Neural progenitor cell (in vitro differentiated cells): ENCODE results near the gene RASGRF1. TPM values are rescaled to one million over a fixed set of nuclear protein-coding genes. Genes with fewer than 3 reads are reported as not detected.

Experiments
- DNase-seq: peaks from one replicate; pipeline ENCODE4 v3.0.0-alpha.2; 2016; ENCODE audit warnings: low spot score
- H2AFZ ChIP-seq: fragments of 200-600 bp; sonication (generic); replicated peaks from 2 replicates; pipeline ENCODE4 v1.6.1; 2016; ENCODE audit warnings: antibody characterized with exemption
- H3F3A ChIP-seq: fragments of 200-600 bp; sonication (generic); 2 replicates; pipeline ENCODE4 v1.6.1; 2016; ENCODE audit warnings: antibody characterized with exemption, low read depth
- H3K27ac ChIP-seq: fragments of 200-600 bp; sonication (generic); 2 replicates; pipeline ENCODE4 v1.5.1; 2016; ENCODE audit warnings: mild to moderate bottlenecking
- H3K27me3 ChIP-seq: fragments of 200-600 bp; sonication (generic); 2 replicates; pipeline ENCODE4 v1.6.1; 2016; ENCODE audit warnings: mild to moderate bottlenecking, moderate library complexity
- H3K36me3 ChIP-seq: fragments of 200-600 bp; sonication (generic); 2 replicates; pipeline ENCODE4 v1.5.1; 2016
- H3K4me1 ChIP-seq: fragments of 200-600 bp; sonication (generic); 2 replicates; pipeline ENCODE4 v1.6.1; 2016; ENCODE audit warnings: mixed run types
- H3K4me2 ChIP-seq: fragments of 200-600 bp; sonication (generic); 2 replicates; pipeline ENCODE4 v1.6.1; 2016
- H3K4me3 ChIP-seq: fragments of 200-600 bp; sonication (generic); 2 replicates; pipeline ENCODE4 v1.5.1; 2016
- H3K79me2 ChIP-seq: fragments of 200-600 bp; sonication (generic); 2 replicates; pipeline ENCODE4 v1.6.1; 2016; ENCODE audit warnings: low read depth
- H3K9ac ChIP-seq: fragments of 200-600 bp; sonication (generic); 2 replicates; pipeline ENCODE4 v1.6.1; 2016
- H3K9me3 ChIP-seq: fragments of 200-600 bp; sonication (generic); 2 replicates; pipeline ENCODE4 v1.5.1; 2016; ENCODE audit warnings: low read depth
- H4K20me1 ChIP-seq: fragments of 200-600 bp; sonication (generic); 2 replicates; pipeline ENCODE4 v1.6.1; 2016; ENCODE audit warnings: low read depth
- H3K27ac Mint-ChIP-seq: 3 replicates; pipeline ENCODE4 v1.8.0; 2021; ENCODE audit warnings: mixed read lengths
- H3K27me3 Mint-ChIP-seq: 2 replicates; pipeline ENCODE4 v1.8.0; 2022; ENCODE audit warnings: low read depth, mild to moderate bottlenecking, inconsistent platforms, moderate library complexity, mixed read lengths; ENCODE audit not compliant: insufficient read depth
- H3K36me3 Mint-ChIP-seq: 3 replicates; pipeline ENCODE4 v1.8.0; 2021; ENCODE audit warnings: mixed read lengths
- H3K4me1 Mint-ChIP-seq: 3 replicates; pipeline ENCODE4 v1.8.0; 2021; ENCODE audit warnings: mixed read lengths
- H3K4me3 Mint-ChIP-seq: 3 replicates; pipeline ENCODE4 v1.8.0; 2021; ENCODE audit warnings: mild to moderate bottlenecking, moderate library complexity, mixed read lengths
- H3K9me3 Mint-ChIP-seq: 3 replicates; pipeline ENCODE4 v1.8.0; 2020; ENCODE audit warnings: mixed read lengths
- CTCF ChIP-seq: fragments of 200-600 bp; sonication (generic); IDR thresholded peaks from 2 replicates; pipeline ENCODE4 v1.5.1; 2017; ENCODE audit warnings: antibody characterized with exemption, mild to moderate bottlenecking
- EZH2 ChIP-seq: fragments of 200-600 bp; sonication (generic); IDR thresholded peaks from 2 replicates; pipeline ENCODE4 v1.6.1; 2017; ENCODE audit warnings: antibody characterized with exemption, mild to moderate bottlenecking, moderate library complexity
- EZH2phosphoT487 ChIP-seq: fragments of 200-600 bp; sonication (generic); IDR thresholded peaks from 2 replicates; pipeline ENCODE4 v1.6.1; 2017; ENCODE audit warnings: antibody characterized with exemption
- total RNA-seq: library from RNA; depleted of rRNA; stranded (reverse); fragments of >200 nt; gene quantifications from 2 replicates; pipeline ENCODE4 v1.2.3, GENCODE V29; 2015; ENCODE audit warnings: low replicate concordance

The RASGRF1 gene
- total RNA-seq, 1 donor from 2014 or later, result 0.22 TPM

GRCh38 chr15:79046691-79047404, 43.7 kb downstream of the RASGRF1 start:
- no peak overlapping the region for H3K4me2 ChIP-seq
- TF ChIP-seq EZH2, result no peak
- no peak for TF ChIP-seq CTCF
- TF ChIP-seq EZH2phosphoT487, result no peak
- H3K27ac ChIP-seq, result no peak overlapping the region
- Mint-ChIP-seq H3K36me3 (no peaks in the 10 kb centered on the region), H3K9me3 (peaks cover 3% of the 10 kb centered on the region), H3K27me3 (peaks cover 20% of the 10 kb centered on the region), H3K4me3 (no peak overlapping the region), H3K27ac (no peak overlapping the region), H3K4me1 (peaks cover 15% of the 10 kb centered on the region)
- no peaks in the 10 kb centered on the region for H3F3A ChIP-seq
- DNase-seq, result no peak
- no peaks in the 10 kb centered on the region for H3K27me3 ChIP-seq
- H3K36me3 ChIP-seq, result no peaks in the 10 kb centered on the region
- H4K20me1 ChIP-seq, result no peaks in the 10 kb centered on the region
- peaks cover 14% of the 10 kb centered on the region for H3K4me1 ChIP-seq
- no peak overlapping the region for H3K4me3 ChIP-seq
- no peak overlapping the region for H2AFZ ChIP-seq
- no peaks in the 10 kb centered on the region for H3K9me3 ChIP-seq
- H3K79me2 ChIP-seq, result no peaks in the 10 kb centered on the region
- H3K9ac ChIP-seq, result no peak overlapping the region

- Histone ChIP-seq H2AFZ (no peak overlapping the region), H3K27ac (no peak overlapping the region), H4K20me1 (no peaks in the 10 kb centered on the region), H3K27me3 (no peaks in the 10 kb centered on the region), H3K79me2 (no peaks in the 10 kb centered on the region), H3K9me3 (no peaks in the 10 kb centered on the region), H3K4me2 (no peak overlapping the region), H3K9ac (no peak overlapping the region), H3K4me3 (no peak overlapping the region), H3K36me3 (no peaks in the 10 kb centered on the region), H3F3A (no peaks in the 10 kb centered on the region), H3K4me1 (peaks cover under 1% of the 10 kb centered on the region)
- Mint-ChIP-seq H3K27me3 (peaks cover 17% of the 10 kb centered on the region), H3K4me3 (no peak overlapping the region), H3K4me1 (peaks cover 8% of the 10 kb centered on the region), H3K36me3 (no peaks in the 10 kb centered on the region), H3K27ac (no peak overlapping the region), H3K9me3 (peaks cover 3% of the 10 kb centered on the region)
- TF ChIP-seq EZH2 (no peak), CTCF (no peak), EZH2phosphoT487 (no peak)
- no peak for DNase-seq
These were observed 45.5 kb downstream of the RASGRF1 start for GRCh38 chr15:79045041-79045440.

- H3K4me1 ChIP-seq, result no peaks in the 10 kb centered on the region
- TF ChIP-seq EZH2 (no peak), EZH2phosphoT487 (no peak), CTCF (no peak)
- no peaks in the 10 kb centered on the region for H3K9me3 ChIP-seq
- H3K36me3 ChIP-seq, result no peaks in the 10 kb centered on the region
- H3F3A ChIP-seq, result no peaks in the 10 kb centered on the region
- DNase-seq, result no peak
- no peak overlapping the region for H3K4me3 Mint-ChIP-seq
- H3K36me3 Mint-ChIP-seq, result no peaks in the 10 kb centered on the region
- H3K9ac ChIP-seq, result no peak overlapping the region
- no peaks in the 10 kb centered on the region for H3K79me2 ChIP-seq
- peaks cover 14% of the 10 kb centered on the region for H3K27me3 Mint-ChIP-seq
- no peak overlapping the region for H3K4me2 ChIP-seq
- H4K20me1 ChIP-seq, result no peaks in the 10 kb centered on the region
- H3K4me1 Mint-ChIP-seq, result peaks cover 6% of the 10 kb centered on the region
- peaks cover 3% of the 10 kb centered on the region for H3K9me3 Mint-ChIP-seq
- H3K27ac ChIP-seq, result no peak overlapping the region
- no peak overlapping the region for H2AFZ ChIP-seq
- H3K4me3 ChIP-seq, result no peak overlapping the region
- no peak overlapping the region for H3K27ac Mint-ChIP-seq
- no peaks in the 10 kb centered on the region for H3K27me3 ChIP-seq
These were observed 48.2 kb downstream of the RASGRF1 start for GRCh38 chr15:79042213-79042928.
